IPS DF 19.7 (cell line): ENCODE measurements around the gene TJP2.

Experiments used
- DNase-seq: peaks from one replicate; pipeline ENCODE4 v3.0.0-alpha.2; 2013; ENCODE audit warnings: low read depth, low spot score

The TJP2 gene

DNA sequence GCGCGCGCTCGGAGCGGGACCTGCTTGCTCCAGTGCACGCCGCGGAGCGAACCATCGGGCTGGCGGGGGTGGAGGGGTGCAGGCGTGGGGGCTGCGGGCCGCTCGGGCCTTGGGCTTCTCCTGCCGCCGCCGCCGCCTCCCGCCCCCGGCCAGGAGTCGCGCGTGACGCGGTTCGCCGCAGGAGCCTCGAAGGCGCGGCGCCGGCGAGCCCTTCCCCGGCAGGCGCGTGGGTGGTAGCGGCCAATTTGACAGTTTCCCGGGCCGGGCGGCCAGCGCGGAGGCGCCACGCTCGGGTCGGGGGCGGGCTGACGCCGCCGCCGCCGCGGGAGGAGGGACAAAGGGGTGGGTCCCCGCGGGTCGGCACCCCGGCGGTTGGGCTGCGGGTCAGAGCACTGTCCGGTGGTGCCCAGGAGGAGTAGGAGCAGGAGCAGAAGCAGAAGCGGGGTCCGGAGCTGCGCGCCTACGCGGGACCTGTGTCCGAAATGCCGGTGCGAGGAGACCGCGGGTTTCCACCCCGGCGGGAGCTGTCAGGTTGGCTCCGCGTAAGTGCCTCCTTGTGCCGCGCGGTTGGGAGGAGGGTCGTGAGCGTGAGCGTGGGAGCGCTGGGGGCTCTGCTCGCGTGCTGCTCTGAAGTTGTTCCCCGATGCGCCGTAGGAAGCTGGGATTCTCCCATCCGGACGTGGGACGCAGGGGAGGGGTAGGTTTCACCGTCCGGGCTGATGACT lies at the start of gene TJP2:
TJP2 (plus strand) TSS at position 387 of the 725 bp plus-strand sequence; CDS start at position 483, 96 bp downstream.
- no peak for DNase-seq

DNA sequence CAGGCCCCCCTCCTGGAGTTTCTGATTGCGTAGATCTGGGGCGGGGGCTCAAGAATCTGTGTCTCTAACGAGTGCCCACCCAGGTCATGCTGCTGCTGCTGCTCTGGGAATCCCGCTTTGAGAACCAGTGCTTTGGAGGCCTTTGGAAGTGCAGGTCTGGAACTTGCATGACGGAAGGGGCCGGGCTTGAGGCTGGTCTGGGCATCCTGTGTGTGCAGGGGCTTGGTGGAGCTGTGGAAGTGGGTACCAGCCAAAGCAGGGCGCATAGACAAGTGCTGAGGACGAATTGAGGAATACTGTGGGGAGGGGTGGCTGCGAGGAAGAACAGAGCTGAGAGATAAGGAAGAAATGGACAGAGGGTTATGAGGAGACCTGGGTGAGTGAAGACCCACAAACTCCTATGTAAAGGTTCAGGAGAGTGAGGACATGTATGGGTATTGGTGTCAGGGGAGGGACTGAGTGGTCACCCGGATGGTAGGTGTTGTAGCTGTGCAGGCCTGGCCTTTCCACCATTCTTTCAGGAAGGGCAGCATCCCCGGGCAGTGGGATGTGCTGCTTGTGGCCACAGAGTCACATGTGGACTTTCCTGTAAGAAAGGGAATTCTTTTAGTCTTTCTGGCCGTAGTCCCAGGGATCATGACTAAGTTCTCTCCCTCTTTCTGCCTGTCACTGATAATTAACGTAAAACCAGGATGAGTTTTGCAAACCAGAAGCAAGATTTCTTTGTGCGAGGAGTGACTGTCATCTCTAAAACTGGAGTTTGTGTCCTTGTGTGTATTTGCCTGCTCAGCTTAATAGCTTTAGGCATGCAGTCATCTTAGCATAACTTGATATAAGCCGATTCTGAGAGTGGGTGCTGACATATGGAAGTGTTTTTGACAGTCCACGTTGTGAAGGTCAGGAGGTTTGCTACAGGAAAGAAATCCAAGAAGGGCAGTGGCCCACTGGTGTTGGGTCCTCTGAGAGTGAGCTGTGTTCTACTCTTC lies 43.3 kb upstream of the TJP2 start:
- no peak for DNase-seq

DNA sequence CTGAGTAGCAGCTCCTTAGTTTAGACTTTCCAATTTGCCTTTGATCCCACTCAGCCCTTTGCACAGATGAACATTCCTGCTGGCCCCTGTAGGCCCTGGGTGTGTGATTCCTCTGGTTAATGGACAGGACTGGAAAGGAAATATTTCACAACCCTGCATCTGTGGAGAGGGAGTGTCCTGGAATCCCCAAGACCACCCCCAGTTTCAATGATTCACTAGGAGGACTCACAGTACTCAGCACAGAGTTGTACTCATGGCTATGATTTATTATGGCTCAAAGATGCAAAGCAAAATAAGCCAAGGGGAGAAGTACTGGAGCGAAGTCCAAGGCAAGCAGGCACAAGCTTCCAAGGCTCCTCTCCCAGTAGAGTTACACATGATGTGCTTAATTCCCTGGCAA lies 42.4 kb upstream of the TJP2 start:
- no peak for DNase-seq

DNA sequence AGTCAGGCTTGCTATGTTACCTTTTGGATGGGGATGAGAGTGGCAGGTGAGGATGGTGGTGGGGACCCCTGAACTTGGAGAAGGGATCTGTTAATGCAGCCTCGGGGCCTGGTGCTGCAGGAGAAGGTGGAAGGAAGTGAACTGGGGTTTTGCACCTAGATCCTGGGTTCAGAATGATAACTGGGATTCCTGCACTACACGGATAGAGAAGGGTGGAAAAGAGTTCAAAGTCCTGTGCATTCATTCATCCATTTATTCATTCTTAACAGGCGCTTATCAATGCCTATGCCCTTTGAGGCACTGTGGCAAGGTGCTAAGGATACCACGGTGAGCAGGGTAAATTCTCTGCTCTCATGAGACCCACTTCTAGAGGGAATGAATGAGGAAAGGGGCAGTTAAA lies 41.7 kb upstream of the TJP2 start:
- DNase-seq, result no peak

DNA sequence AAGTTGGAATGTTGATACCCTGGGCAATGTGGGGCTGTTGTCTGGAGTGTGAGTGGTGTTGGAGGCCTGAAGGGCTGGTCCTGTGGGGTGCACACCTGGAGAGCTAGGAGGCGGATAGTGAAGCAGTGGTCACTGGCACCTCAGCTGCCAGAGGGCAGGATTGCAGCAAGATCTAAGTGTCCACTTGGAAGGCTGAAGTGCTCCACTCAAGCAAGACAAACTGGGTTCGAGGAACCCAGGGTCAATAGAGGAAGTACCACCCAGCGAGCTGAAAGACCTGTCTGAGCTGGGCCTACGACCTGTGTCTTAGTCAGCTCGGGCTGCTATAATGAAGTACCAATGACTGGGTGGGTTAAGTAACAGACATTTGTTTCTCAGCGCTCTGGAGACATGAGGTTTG lies 39.7 kb upstream of the TJP2 start:
- no peak for DNase-seq

DNA sequence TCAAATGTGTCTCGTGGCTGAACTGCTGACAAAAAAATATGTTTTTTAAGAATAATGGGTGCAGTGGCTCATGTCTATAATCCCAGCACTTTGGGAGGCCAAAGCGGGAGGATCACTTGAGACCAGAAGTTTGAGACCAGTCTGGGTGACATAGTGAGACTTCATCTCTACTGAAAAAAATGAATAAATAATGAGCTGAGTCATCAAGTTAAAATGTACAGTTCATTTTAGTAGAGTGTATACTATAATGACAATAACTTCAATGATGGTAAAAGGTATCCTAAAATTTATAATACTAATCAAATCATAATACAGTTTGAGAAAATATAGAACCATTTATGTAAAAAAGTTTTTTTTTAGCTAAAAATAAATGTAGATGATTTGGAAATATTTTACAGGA lies 37.9 kb upstream of the TJP2 start:
- no peak for DNase-seq

DNA sequence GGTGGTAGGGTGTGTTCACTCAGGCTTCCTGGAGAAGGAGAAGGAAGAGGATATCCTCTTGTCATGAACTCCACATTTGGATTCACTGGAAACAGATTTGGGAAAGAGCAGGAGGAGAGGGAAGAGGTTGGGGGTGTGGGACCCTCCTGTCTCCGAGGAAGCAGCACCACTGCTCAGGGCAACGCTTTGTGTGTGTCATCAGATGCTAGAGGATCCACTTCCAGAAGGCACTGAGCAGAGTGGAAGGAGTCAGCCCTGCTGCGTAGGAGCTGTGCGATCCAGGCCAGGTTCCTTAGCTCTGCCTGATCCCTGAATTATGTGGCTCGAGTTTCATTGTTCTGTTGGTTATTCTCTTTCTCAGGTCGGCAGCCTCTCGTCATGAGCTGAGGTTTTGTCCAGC lies 37.3 kb upstream of the TJP2 start:
- no peak for DNase-seq

DNA sequence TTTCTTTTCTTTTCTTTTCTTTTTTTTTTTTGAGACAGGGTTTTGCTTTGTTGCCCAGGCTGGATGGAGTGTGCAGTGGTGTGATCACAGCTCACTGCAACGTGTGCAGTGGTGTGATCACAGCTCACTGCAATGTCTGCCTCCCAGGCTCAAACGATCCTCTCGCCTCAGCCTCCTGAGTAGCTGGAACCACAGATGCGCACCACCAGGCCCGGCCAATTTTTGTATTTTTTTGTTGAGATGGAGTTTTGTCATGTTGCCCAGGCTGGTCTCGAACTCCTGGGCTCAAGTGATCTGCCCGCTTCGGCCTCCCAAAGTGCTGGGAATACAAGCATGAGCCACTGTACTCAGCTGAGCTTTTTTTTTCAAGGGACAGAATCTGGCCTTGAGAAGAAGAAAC lies 36.8 kb upstream of the TJP2 start:
- no peak for DNase-seq

DNA sequence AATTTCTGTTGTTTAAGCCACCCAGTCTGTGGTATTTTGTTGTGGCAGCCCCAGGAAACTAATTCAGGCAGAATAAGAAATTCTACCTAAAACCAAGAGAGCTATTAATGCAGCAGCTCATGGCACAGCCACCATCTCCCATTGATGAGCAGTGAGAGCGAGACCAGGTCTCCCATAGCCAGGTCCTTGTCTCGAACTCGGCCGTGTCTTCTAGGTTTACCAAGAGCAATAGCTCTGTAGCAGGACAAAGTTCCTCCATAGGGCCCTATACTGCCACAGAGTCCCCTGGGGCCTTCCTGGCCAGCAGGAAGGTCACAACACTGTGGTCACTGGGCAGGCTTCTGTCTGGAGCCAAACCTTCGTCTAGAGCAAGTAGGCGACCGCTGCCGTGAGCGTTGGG lies 34.5 kb upstream of the TJP2 start:
- no peak for DNase-seq

DNA sequence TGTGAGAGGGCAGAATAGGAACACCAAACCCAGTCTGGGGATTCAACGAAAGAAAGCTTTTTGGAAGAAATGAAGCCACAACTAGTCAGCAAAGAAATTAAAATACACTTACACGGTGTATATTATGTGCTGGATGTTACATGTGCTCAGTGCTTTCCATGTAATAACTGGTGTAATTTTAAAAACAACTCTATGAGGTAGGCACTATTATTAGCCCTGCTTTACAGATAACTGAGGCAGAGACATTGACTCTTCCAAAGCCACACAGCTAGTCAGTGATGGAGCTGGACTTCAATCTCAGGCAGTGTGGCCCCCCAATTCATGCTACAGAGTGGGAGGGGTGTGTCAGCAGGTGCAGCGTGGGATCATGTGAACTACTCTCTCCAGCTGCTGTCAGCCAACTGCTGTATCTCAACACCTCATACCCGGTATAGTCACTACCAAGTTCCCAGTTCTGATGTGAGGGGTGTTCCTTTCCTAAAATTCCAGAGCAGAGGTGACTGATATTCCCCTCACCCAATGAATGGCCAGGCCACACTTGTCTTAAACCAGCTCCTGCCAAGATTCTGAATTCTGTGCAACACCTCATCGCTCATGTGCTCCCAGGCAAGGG lies 33.8 kb upstream of the TJP2 start:
- DNase-seq, result no peak

DNA sequence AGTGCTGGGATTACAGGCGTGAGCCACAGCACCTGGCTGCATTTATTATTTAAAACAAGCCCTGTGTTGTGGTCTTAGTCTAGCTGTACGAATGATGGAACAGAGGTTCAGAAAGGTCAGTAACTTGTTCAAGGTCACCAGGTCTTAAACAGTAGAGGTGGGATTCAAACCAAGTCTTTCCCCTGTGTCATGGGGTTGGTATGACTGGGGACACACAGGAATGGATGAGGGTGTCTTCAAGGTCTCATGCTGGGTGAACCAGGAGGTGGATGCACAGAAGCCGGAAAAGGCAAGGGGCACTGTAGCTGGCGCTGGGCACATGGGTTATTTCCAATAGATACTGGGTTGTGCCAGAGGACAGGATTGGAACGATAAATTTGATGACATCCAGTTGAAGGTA lies 32.2 kb upstream of the TJP2 start:
- DNase-seq, result no peak

DNA sequence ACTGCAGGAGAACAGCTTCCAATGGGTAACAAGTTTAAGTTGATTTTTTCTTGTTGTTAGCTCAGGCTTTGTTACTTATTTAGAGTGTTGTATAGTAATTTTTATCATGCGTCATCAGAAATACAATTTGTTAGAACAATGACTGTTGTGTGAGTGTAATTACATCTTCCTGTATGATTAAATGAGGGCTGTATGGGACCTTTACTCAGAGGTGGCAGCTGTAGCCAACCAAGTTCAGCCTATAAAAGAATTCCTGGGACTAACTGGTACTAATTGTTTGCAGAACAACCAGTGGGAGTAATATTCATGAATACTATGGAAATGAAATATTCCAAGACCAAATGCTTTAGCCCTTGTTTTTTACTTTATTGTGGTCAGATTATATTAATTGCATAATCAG lies 30.8 kb upstream of the TJP2 start:
- no peak for DNase-seq

DNA sequence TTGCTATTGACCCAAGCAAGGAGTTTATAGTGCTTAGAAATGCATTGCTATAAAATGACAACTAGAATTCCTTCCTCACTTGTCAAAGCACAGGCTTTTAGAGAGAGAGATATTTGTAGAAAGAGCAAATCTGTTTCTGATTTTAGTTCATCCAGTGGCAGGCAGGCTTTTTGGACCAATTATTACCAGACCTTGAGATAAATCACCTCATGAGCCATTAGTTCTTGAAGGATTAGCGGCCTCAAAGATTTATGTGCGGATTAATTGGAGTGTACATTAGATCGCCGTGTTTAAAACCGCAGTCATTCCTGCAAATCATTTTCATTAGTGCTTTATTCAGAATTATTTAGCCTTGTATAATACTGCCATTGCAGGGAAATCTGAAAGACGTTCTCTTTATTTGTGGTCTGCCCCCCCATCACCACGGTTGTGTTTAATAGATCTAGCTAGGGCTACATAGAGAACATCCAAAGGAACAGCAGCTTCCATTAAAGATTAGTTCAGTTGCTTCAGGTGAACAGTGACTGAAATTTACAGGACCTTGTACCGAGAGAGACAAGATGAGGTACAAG lies 28.8 kb upstream of the TJP2 start:
- DNase-seq, result no peak

DNA sequence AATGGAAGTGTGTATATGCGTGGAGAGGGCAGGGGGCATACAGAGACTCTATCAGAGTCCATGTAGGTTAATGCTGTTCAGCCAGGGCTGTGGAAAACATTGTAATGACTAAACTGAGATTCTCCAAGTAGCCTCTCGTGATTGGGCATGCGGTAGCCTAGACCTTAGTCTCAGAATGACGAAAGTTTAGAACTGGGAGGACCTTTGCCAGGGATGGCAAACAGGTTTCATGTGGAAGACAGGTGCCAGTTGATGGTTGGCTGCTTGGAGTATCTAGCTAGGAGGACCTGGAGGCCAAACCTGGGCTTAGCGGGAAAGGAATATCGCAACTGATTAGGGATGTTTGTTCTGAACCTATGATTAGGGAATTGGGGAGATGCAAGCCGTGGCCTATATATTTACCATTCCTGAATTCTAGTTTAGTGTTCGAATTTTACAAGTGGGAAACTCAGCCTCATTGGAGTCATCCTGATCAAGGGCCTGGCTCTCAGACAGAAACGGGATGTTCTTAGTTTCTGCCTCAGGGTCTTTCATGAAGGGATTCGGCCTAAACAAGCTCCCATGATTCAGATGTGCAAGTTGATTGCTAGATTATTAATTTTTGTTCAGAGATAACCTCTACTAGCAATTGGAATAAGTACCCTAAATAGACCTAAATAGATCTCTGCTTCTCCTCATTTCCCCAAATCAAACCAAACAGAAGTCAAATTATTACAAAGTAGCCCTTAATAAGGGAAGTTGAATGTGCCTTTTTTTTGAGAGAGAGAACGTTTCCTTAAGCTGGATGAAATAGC lies 26.8 kb upstream of the TJP2 start:
- no peak for DNase-seq

DNA sequence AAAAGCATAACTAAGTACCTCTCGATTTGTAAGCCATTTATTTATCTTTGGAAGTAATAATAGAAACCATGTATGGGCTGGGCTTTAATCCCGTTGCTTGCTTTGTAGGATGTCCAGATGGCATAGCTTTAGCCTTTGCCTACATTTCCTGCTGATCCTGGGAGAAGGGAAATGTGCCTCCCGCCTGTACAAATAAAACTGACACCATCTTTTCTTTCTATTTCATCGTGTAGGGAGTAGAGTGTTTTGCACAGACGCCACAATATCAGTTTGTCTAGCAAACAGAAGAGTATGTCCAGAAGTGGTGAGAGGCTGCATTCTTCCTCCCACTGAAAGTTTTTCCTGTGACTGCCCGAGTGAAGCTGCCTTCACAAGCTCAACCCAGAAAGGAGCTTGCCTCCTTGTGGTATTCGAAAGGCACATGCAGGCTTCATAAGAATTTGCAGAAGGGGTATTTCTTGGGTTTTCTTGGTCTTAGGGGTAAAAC lies 24.7 kb upstream of the TJP2 start:
- DNase-seq, result no peak

DNA sequence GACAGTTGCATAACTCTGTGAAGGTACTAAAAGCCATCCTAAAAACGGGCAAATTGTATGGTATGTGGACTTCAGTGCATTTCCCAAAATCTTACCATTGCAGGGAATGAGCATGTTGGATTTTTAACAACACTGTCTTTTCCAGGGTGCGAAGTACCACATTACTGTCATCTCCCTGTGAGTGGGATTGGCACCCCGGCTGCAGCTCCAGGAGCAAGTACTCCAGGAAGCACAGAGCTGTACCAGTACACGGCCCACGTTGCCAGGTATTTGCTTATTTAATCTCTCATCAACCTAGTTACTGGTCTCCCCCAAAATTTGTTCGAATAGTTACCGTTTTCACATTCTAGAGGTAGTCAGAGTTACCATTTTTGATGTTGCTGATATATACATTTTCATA lies 22.6 kb upstream of the TJP2 start:
- no peak for DNase-seq

DNA sequence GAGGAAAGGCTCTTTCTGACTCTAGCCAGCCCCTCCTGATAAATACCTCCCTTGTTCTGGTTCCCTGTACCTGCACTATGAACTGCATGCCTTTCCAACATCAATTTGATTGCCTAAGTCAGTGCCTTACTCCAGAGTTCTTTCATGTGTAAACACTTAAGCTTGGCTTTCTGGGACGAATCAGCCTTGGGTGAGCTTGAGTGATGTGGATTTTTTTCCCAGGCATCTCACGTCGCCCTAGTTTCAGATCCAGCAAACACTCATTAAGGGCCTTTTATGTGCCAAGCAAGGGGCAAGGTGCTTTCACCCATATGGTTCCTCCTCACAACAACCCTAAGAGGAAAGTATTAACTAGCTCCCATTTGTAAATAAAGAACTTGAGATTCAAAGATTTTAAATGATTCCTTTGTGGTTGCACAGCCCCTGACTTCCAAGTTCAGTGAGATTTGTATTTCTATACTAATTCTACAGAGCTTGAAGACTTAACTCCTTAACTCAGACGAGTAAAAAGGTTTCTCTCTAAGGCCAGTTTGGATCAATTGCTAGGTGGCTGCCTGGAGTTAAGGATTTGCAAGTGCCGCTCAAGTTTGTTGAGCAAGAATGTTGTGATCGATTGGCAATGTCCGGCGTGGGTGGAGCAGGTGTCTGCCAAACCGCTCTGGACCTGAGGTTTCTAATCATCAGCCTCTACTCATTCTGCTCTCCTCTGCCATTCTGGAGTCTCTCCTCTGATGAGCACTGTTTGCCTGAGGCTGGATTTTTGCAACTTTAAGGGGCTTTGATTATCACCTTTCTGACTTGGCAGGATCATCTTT lies 20.2 kb upstream of the TJP2 start:
- DNase-seq, result no peak

DNA sequence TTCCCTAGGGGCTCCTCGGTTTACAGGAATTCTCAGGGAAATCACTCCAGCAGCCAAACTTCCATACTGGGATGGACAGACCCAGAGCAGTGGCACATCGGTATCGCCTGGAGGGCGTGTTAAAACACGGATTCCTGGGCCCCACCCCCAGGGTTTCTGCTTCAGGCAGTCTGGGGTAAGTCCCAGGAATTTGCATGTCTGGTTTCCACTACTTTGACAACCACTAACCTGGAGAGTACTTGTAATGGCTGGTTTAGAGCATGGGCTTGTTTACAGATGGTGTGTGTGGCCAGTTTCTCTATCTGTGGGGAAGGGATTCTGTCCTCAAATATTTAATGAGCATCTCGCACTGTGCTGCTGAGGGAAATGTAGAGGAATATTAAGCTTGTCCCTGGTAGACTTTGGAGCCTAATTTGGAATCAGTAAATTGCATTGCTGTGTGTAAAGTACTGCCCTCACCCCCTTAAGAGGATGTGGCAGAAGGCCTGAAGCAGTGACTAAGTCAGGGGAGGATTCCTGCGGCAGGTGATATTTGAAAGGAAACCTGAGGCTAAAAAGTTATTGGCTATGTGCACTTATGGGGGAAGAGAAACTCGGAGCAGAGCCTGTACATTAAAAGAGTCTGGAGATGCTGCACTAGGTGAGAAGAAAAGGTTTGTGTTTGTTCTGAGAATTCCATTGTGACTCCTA lies 18.6 kb upstream of the TJP2 start:
- DNase-seq, result no peak

DNA sequence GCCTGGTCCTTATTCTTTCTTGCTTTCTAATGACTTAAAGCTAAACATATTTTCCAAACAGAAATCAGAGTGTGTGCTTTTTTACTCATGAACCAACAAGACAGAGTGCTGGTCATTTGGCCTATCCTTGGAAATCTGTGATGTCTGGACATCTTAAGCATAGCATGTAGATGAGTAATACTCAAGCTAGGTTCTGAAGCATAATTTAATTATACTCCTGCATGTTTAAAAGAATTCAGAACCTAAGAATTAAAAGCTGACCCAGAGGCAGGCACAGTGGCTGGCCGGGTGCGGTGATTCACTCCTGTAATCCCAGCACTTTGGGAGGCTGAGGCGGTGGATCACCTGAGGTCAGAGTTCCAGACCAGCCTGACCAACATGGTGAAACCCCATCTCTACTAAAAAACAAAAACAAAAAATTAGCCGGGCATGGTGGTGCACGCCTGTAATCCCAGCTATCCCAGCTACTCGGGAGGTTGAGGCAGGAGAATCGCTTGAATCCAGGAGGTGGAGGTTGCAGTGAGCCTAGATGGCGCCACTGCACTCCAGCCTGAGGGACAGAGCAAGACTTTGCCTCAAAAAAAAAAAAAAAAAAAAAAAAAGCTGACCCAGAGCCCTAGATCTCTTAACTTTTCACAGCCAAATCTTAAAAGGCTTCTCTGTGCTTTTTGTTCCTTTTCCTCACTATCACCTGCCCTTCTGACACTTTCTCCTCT lies 16.2 kb upstream of the TJP2 start:
- DNase-seq, result no peak
